HEK293 (cell line): Measurements from ENCODE around the gene RPL10A.

Experiments
- CTCF ChIA-PET: fragments of 350-600 bp; formaldehyde crosslinking; extraction: SDS; loops from one replicate; lab custom pipeline; 2021; ENCODE audit warnings: antibody characterized with exemption; lab: Yijun Ruan, JAX
- POLR2A ChIA-PET: fragments of 300-600 bp; formaldehyde crosslinking; extraction: SDS; loops from one replicate; lab custom pipeline; 2020; ENCODE audit warnings: antibody characterized with exemption, inconsistent platforms; lab: Yijun Ruan, JAX
- H3K27ac ChIP-seq: fragments of 200-500 bp; sonication (Bioruptor generic); 2 replicates; pipeline ENCODE4 v1.5.1; 2014; ENCODE audit warnings: low read depth, low read length, control low read depth, inconsistent platforms; ENCODE audit errors: extremely low read depth
- H3K36me3 ChIP-seq, 2 experiments: fragments of 200-500 bp in 1 of 2; sonication (Bioruptor generic) in 1 of 2; 1 replicate in 1 of 2; 2 replicates in 1 of 2; pipeline ENCODE4 v1.5.1; 2014 to 2017; ENCODE audit warnings: inconsistent platforms in 2 of 2, low read length in 2 of 2; ENCODE audit not compliant: control insufficient read depth in 2 of 2, insufficient read depth in 1 of 2
- H3K4me1 ChIP-seq: fragments of 200-500 bp; sonication (Bioruptor generic); 2 replicates; pipeline ENCODE4 v1.5.1; 2014; ENCODE audit warnings: mild to moderate bottlenecking, low read length, inconsistent platforms; ENCODE audit not compliant: control insufficient read depth, insufficient read depth
- H3K4me3 ChIP-seq: 2 replicates; pipeline ENCODE4 v1.5.1; 2011; ENCODE audit warnings: low read depth, mild to moderate bottlenecking, control low read depth, low read length, moderate library complexity
- H3K9me3 ChIP-seq: fragments of 200-500 bp; sonication (Bioruptor generic); 2 replicates; pipeline ENCODE4 v1.5.1; 2014; ENCODE audit warnings: low read depth, low read length, inconsistent platforms; ENCODE audit not compliant: control insufficient read depth, insufficient read depth
- AEBP2 ChIP-seq: fragments of 450-650 bp; formaldehyde crosslinking; IDR thresholded peaks from 2 replicates; pipeline ENCODE4 v1.5.1; 2016; ENCODE audit warnings: missing biosample characterization, missing genetic modification characterization, borderline replicate concordance
- HOXA7 ChIP-seq: sonication (generic); formaldehyde crosslinking; IDR thresholded peaks from 2 replicates; pipeline ENCODE4 v1.8.1; 2022; ENCODE audit warnings: missing genetic modification reagents, borderline replicate concordance
- HOXD13 ChIP-seq: sonication (generic); formaldehyde crosslinking; IDR thresholded peaks from 2 replicates; pipeline ENCODE4 v1.8.0; 2022; ENCODE audit warnings: missing genetic modification reagents, borderline replicate concordance
- KLF16 ChIP-seq: fragments of 450-650 bp; formaldehyde crosslinking; IDR thresholded peaks from 2 replicates; pipeline ENCODE4 v1.5.1; 2017; ENCODE audit warnings: missing biosample characterization, missing genetic modification characterization
- KLF9 ChIP-seq: fragments of 450-650 bp; formaldehyde crosslinking; IDR thresholded peaks from 2 replicates; pipeline ENCODE4 v1.5.1; 2016; ENCODE audit warnings: missing biosample characterization, missing genetic modification characterization, low read depth
- PRDM1 ChIP-seq: fragments of 450-650 bp; formaldehyde crosslinking; IDR thresholded peaks from 2 replicates; pipeline ENCODE4; 2016; ENCODE audit warnings: missing biosample characterization, missing genetic modification characterization
- SP2 ChIP-seq: fragments of 450-650 bp; formaldehyde crosslinking; IDR thresholded peaks from 2 replicates; pipeline ENCODE4 v1.5.1; 2016; ENCODE audit warnings: missing biosample characterization, missing genetic modification characterization
- ZBTB1 ChIP-seq: fragments of 450-650 bp; formaldehyde crosslinking; IDR thresholded peaks from 2 replicates; pipeline ENCODE4 v1.5.1; 2016; ENCODE audit warnings: missing biosample characterization, missing genetic modification characterization
- ZBTB48 ChIP-seq: fragments of 450-650 bp; formaldehyde crosslinking; IDR thresholded peaks from 2 replicates; pipeline ENCODE4 v1.5.1; 2016; ENCODE audit warnings: missing biosample characterization, missing genetic modification characterization
- ZFHX2 ChIP-seq: fragments of 450-650 bp; formaldehyde crosslinking; conservative IDR thresholded peaks from 2 replicates; pipeline ENCODE4 v1.5.1; 2016; ENCODE audit warnings: missing biosample characterization, missing genetic modification characterization
- ZNF132 ChIP-seq: fragments of 450-650 bp; formaldehyde crosslinking; IDR thresholded peaks from 2 replicates; pipeline ENCODE4 v1.5.1; 2017; ENCODE audit warnings: missing biosample characterization, missing genetic modification characterization, borderline replicate concordance
- ZNF140 ChIP-seq: fragments of 450-650 bp; formaldehyde crosslinking; IDR thresholded peaks from 2 replicates; pipeline ENCODE4 v1.5.1; 2016; ENCODE audit warnings: missing biosample characterization, missing genetic modification characterization
- ZNF169 ChIP-seq: fragments of 450-650 bp; formaldehyde crosslinking; IDR thresholded peaks from 2 replicates; pipeline ENCODE4 v1.5.1; 2016; ENCODE audit warnings: missing biosample characterization, missing genetic modification characterization
- ZNF211 ChIP-seq: fragments of 450-650 bp; formaldehyde crosslinking; IDR thresholded peaks from 2 replicates; pipeline ENCODE4 v1.5.1; 2016; ENCODE audit warnings: low read depth, missing biosample characterization, missing genetic modification characterization
- ZNF221 ChIP-seq: fragments of 450-650 bp; formaldehyde crosslinking; IDR thresholded peaks from 2 replicates; pipeline ENCODE4 v1.5.1; 2017; ENCODE audit warnings: missing biosample characterization, missing genetic modification characterization, borderline replicate concordance
- ZNF266 ChIP-seq: fragments of 450-650 bp; formaldehyde crosslinking; IDR thresholded peaks from 2 replicates; pipeline ENCODE4 v1.5.1; 2016; ENCODE audit warnings: missing biosample characterization, missing genetic modification characterization, low read depth
- ZNF366 ChIP-seq: fragments of 450-650 bp; formaldehyde crosslinking; conservative IDR thresholded peaks from 2 replicates; pipeline ENCODE4 v1.5.1; 2016; ENCODE audit warnings: missing biosample characterization, missing genetic modification characterization
- ZNF530 ChIP-seq: fragments of 450-650 bp; formaldehyde crosslinking; IDR thresholded peaks from 2 replicates; pipeline ENCODE4 v1.5.1; 2016; ENCODE audit warnings: low read depth, missing biosample characterization, missing genetic modification characterization
- ZNF555 ChIP-seq: fragments of 450-650 bp; formaldehyde crosslinking; conservative IDR thresholded peaks from 2 replicates; pipeline ENCODE4 v1.5.1; 2017; ENCODE audit warnings: missing biosample characterization, mild to moderate bottlenecking, missing genetic modification characterization, inconsistent platforms
- ZNF558 ChIP-seq: fragments of 450-650 bp; formaldehyde crosslinking; IDR thresholded peaks from 2 replicates; pipeline ENCODE4 v1.5.1; 2016; ENCODE audit warnings: missing biosample characterization, missing genetic modification characterization
- ZNF626 ChIP-seq: fragments of 450-650 bp; sonication (Bioruptor Pico); formaldehyde crosslinking; IDR thresholded peaks from 2 replicates; pipeline ENCODE4 v1.5.1; 2018; ENCODE audit warnings: missing biosample characterization, missing genetic modification characterization, inconsistent platforms
- ZNF639 ChIP-seq: fragments of 450-650 bp; formaldehyde crosslinking; IDR thresholded peaks from 2 replicates; pipeline ENCODE4 v1.5.1; 2016; ENCODE audit warnings: missing biosample characterization, missing genetic modification characterization
- ZSCAN23 ChIP-seq: fragments of 450-650 bp; formaldehyde crosslinking; IDR thresholded peaks from 2 replicates; pipeline ENCODE4 v1.5.1; 2016; ENCODE audit warnings: missing biosample characterization, missing genetic modification characterization
- TF ChIP-seq, protein P1 (sequence below): fragments of 450-650 bp; formaldehyde crosslinking; optimal IDR thresholded peaks from 2 replicates; pipeline ENCODE3; 2016; ENCODE audit warnings: missing biosample characterization, mild to moderate bottlenecking, missing genetic modification characterization

RPL10A gene

DNA sequence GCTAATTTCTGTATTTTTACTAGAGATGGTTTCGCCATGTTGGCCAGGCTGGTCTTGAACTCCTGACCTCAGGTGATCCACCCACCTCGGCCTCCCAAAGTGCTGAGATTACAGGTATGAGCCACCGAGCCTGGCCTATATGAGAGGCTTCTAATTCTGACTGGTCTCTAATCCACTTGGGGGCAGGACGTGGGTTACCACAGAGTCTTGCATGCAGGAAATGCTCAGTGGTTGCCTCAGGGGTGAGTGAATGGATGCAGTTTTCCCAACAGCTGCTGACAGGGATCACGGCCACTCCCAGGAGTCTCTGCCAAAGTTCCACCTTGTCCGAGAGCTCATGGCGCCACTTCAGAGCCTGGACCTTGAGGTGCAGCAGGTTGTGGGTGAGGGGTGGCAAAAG is 22.5 kb upstream of the RPL10A start:
- ChIA-PET CTCF (interaction anchor here (0.6 to 10.3 kb wide), 4 partner anchors 12 to 292 kb away, joined by 3 to 149 read pairs (median 4); partner anchors contain the start of gene PPARD), POLR2A (no interaction called here)
- Histone ChIP-seq H3K9me3 (no peaks in the 10 kb centered on the region), H3K27ac (no peak overlapping the region), H3K36me3 (no peaks in the 10 kb centered on the region), H3K4me1 (no peaks in the 10 kb centered on the region), H3K4me3 (no peak overlapping the region)
- TF ChIP-seq ZNF221 (tag by site-specific recombination) (no peak), ZBTB1 (no peak), ZNF211 (tag by site-specific recombination) (no peak), ZNF530 (tag by site-specific recombination) (no peak), ZNF366 (no peak), HOXA7 (no peak), ZNF169 (no peak), ZBTB48 (tag by site-specific recombination) (no peak), ZNF140 (no peak), ZNF558 (no peak)

DNA sequence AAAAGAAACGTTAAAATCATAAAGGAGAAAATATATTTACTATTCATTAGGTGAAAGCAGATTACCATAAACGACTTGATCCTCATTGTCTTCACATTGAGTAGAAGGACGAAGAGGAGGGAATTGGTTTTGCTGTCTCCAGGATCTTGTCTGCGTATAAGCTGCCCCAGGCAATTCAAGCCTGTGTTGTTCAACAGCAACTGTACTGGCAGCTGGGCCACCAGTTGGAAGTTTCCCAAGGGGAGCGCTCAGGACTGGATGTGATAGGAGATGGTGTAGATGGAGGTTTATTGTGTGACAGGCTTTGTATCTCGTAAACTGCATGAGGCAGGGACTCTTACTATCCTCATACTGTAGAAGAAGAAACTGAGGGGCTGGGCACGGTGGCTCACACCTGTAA is 20.0 kb upstream of the RPL10A start:
- POLR2A ChIA-PET = interaction anchor here (0.6 to 2.4 kb wide), 2 partner anchors 20 to 106 kb away, joined by 3 to 16 read pairs; partner anchors contain the start of gene PPARD
- Histone ChIP-seq H3K9me3 (no peaks in the 10 kb centered on the region), H3K27ac (no peak overlapping the region), H3K4me3 (no peak overlapping the region), H3K4me1 (peaks cover 7% of the 10 kb centered on the region), H3K36me3 (no peaks in the 10 kb centered on the region)
- CTCF ChIA-PET = interaction anchor here (0.8 to 10.3 kb wide), 20 partner anchors 13 to 292 kb away, joined by 3 to 149 read pairs (median 6); partner anchors contain the start of genes ARMC12, DEF6, PPARD and RPL10A
- no peak for TF ChIP-seq ZFHX2 (tag by site-specific recombination)
- no peak for TF ChIP-seq AEBP2 (tag by site-specific recombination)
- TF ChIP-seq KLF9 (tag by site-specific recombination) = no peak
- no peak for TF ChIP-seq SP2
- TF ChIP-seq, protein P1, sequence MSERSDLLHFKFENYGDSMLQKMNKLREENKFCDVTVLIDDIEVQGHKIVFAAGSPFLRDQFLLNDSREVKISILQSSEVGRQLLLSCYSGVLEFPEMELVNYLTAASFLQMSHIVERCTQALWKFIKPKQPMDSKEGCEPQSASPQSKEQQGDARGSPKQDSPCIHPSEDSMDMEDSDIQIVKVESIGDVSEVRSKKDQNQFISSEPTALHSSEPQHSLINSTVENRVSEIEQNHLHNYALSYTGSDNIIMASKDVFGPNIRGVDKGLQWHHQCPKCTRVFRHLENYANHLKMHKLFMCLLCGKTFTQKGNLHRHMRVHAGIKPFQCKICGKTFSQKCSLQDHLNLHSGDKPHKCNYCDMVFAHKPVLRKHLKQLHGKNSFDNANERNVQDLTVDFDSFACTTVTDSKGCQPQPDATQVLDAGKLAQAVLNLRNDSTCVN = no peak
- no peak for TF ChIP-seq PRDM1 (tag by site-specific recombination)
- TF ChIP-seq ZNF626 (tag by site-specific recombination) = no peak
- no peak for TF ChIP-seq ZNF639
- no peak for TF ChIP-seq ZSCAN23 (tag by site-specific recombination)
- no peak for TF ChIP-seq ZNF555 (tag by site-specific recombination)
- TF ChIP-seq HOXD13 (CRISPR knock-in tag) = no peak
- TF ChIP-seq ZNF132 = no peak
- TF ChIP-seq ZNF266 (tag by site-specific recombination) = no peak
- TF ChIP-seq KLF16 (tag by site-specific recombination) = no peak
